Testis (tissue), 3 donors: ENCODE data around the gene SLC30A5. TPM values are rescaled to one million over a fixed set of nuclear protein-coding genes. Genes with fewer than 3 reads are reported as not detected.

Source experiments
- DNase-seq: peaks from one replicate; pipeline ENCODE4 v3.0.0-alpha.2; 2019
- H3K27ac ChIP-seq, 2 donors: fragments of 200-600 bp; sonication (generic); one replicate each; pipeline ENCODE4 v1.5.1; 2019
- H3K27me3 ChIP-seq: fragments of 200-600 bp; sonication (generic); one replicate; pipeline ENCODE4 v1.5.1; 2019
- H3K36me3 ChIP-seq: fragments of 200-600 bp; sonication (generic); one replicate; pipeline ENCODE4 v1.5.1; 2017; ENCODE audit warnings: low read depth; ENCODE audit errors: missing control alignments
- H3K4me1 ChIP-seq: fragments of 200-600 bp; sonication (generic); one replicate; pipeline ENCODE4 v1.5.1; 2019
- H3K4me3 ChIP-seq, 2 donors: fragments of 200-600 bp; sonication (generic); one replicate each; pipeline ENCODE4 v1.5.1; 2017 to 2019
- H3K9me3 ChIP-seq: fragments of 200-600 bp; sonication (generic); one replicate; pipeline ENCODE4 v1.5.1; 2017
- CTCF ChIP-seq, 3 experiments: fragments of 450-650 bp in 2 of 3; fragments of 200-600 bp in 1 of 3; sonication (generic) in 1 of 3; IDR thresholded peaks; one replicate each; pipeline ENCODE4 v1.5.1; 2016 to 2019; ENCODE audit warnings: antibody characterized with exemption in 3 of 3, mild to moderate bottlenecking in 2 of 3, moderate library complexity in 1 of 3
- POLR2A ChIP-seq: fragments of 450-650 bp; IDR thresholded peaks from one replicate; pipeline ENCODE4 v1.6.1; 2017; ENCODE audit warnings: antibody characterized with exemption, mild to moderate bottlenecking, moderate library complexity
- WGBS, 2 donors: methylation state at CpG; one replicate each; pipeline ENCODE4 v1.1.5; 2018; 5-methylcytosine and 5-hydroxymethylcytosine counted together
- intact Hi-C: fragments of 100-400 bp; cut with DNase I; formaldehyde crosslinking; loops from one replicate; pipeline ENCODE4 v1.15.1; 2023; ENCODE audit warnings: low total_unique reads
- polyA plus RNA-seq: library from polyadenylated mRNA; stranded (reverse); fragments of 350-450 nt; fragmentation: Illumina TruSeq; extraction: RNeasy Lipid Tissue Mini Kit (QIAGEN cat#74804); gene quantifications from one replicate; pipeline ENCODE4 v1.2.3, GENCODE V29; 2014; ENCODE audit warnings: low read depth, low replicate concordance; ENCODE audit not compliant: insufficient read depth
- total RNA-seq, 2 donors: library from RNA; depleted of rRNA; stranded (reverse); fragments of >200 nt; gene quantifications; one replicate each; pipeline ENCODE4 v1.2.3, GENCODE V29; 2016

SLC30A5 gene
- total and polyA plus RNA-seq, 3 donors from 2014 or later = 33.7 to 68.0 (median 65.0) TPM

- no peak for TF ChIP-seq POLR2A
- no peak for TF ChIP-seq CTCF (IDR thresholded peaks at IDR 0.05)
- no peaks in the 10 kb centered on the region for H3K27me3 ChIP-seq
- no peak for DNase-seq
- H3K36me3 ChIP-seq = no peaks in the 10 kb centered on the region
- intact Hi-C loops = no loop called here
- no peak overlapping the region for H3K27ac ChIP-seq
- H3K4me1 ChIP-seq = no peaks in the 10 kb centered on the region
- no peak overlapping the region for H3K4me3 ChIP-seq
- WGBS, 2 donors = 73 to 90% methylated on average over 1 of the region's 1 CpG
- no peaks in the 10 kb centered on the region for H3K9me3 ChIP-seq
Measured at GRCh38 chr5:69113851-69114250, 20.0 kb downstream of the SLC30A5 start.

- 90 to 97% methylated on average over 3 of the region's 3 CpGs for WGBS, 2 donors
- H3K9me3 ChIP-seq = no peaks in the 10 kb centered on the region
- H3K36me3 ChIP-seq = no peaks in the 10 kb centered on the region
- intact Hi-C loops = no loop called here
- no peaks in the 10 kb centered on the region for H3K4me1 ChIP-seq
- DNase-seq = no peak
- H3K27me3 ChIP-seq = no peaks in the 10 kb centered on the region
- H3K27ac ChIP-seq = no peak overlapping the region
- no peak overlapping the region for H3K4me3 ChIP-seq
- no peak for TF ChIP-seq CTCF (IDR thresholded peaks at IDR 0.05)
- TF ChIP-seq POLR2A = no peak
Measured at GRCh38 chr5:69115526-69115925, 21.7 kb downstream of the SLC30A5 start.

GRCh38 chr5:69129413-69129812 lies 35.6 kb downstream of the SLC30A5 start:
- Histone ChIP-seq H3K4me1 (no peaks in the 10 kb centered on the region), H3K4me3 (no peak overlapping the region), H3K36me3 (no peaks in the 10 kb centered on the region), H3K27me3 (no peaks in the 10 kb centered on the region), H3K27ac (no peak overlapping the region), H3K9me3 (no peaks in the 10 kb centered on the region)
- DNase-seq = no peak
- intact Hi-C loops = no loop called here
- TF ChIP-seq POLR2A = no peak
- TF ChIP-seq CTCF (IDR thresholded peaks at IDR 0.05) = no peak

GRCh38 chr5:69130241-69130640 lies 36.4 kb downstream of the SLC30A5 start:
- TF ChIP-seq POLR2A (no peak), CTCF (IDR thresholded peaks at IDR 0.05) (no peak)
- Histone ChIP-seq H3K27me3 (no peaks in the 10 kb centered on the region), H3K4me1 (no peaks in the 10 kb centered on the region), H3K9me3 (no peaks in the 10 kb centered on the region), H3K4me3 (no peak overlapping the region), H3K36me3 (no peaks in the 10 kb centered on the region), H3K27ac (no peak overlapping the region)
- intact Hi-C loops = no loop called here
- 60 to 61% methylated on average over 2 of the region's 2 CpGs for WGBS, 2 donors
- no peak for DNase-seq

- Histone ChIP-seq H3K36me3 (no peaks in the 10 kb centered on the region), H3K4me3 (no peak overlapping the region), H3K27ac (no peak overlapping the region), H3K9me3 (no peaks in the 10 kb centered on the region), H3K4me1 (no peaks in the 10 kb centered on the region), H3K27me3 (no peaks in the 10 kb centered on the region)
- TF ChIP-seq POLR2A (no peak), CTCF (IDR thresholded peaks at IDR 0.05) (no peak)
- intact Hi-C loops = no loop called here
- DNase-seq = no peak
Measured at GRCh38 chr5:69131304-69131703, 37.5 kb downstream of the SLC30A5 start.
